ENCODE data around the gene CCSER1. TPM values are rescaled to one million over a fixed set of nuclear protein-coding genes. Genes with fewer than 3 reads are reported as not detected.
"Not testable (repeated sequence)": the region's sequence is repeated elsewhere in the genome, so short reads cannot be mapped to it uniquely, and the experiment has no call there.

Gene CCSER1
- total RNA-seq, 2 experiments from 2014 or later, result not detected

GRCh38 chr4:90842960-90843359 is 715.8 kb downstream of the CCSER1 start:
- ChIA-PET POLR2A (no interaction called here), CTCF (no interaction called here)
- Mint-ChIP-seq H3K9me3 (ENCODE audit: insufficient read depth) (peaks cover 3% of the 10 kb centered on the region), H3K4me3 (no peak overlapping the region), H3K4me1 (ENCODE audit: low read depth) (no peaks in the 10 kb centered on the region), H3K36me3 (ENCODE audit: low read depth) (no peaks in the 10 kb centered on the region), H3K27me3 (ENCODE audit: low read depth) (no peaks in the 10 kb centered on the region), H3K27ac (no peak overlapping the region)
- ATAC-seq, result no peak
- no peak for DNase-seq

DNA sequence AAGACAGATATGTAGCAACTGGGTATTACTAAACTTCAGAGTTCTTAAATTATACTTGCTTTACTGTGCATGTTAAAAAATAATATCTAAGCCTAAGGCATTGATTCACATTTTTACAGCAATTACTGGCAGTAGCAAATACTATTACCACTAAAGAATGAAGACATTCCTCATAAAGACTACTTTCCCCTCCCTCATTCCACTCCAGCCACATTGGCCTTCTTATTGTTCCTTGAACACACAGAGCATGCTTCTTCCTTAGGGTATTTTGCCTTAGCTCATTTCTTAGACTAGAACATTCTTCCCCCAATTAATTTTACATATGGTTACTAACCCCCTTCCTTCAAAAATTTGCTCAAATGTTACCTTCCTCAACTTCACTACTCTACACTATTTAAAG is 717.0 kb downstream of the CCSER1 start:
- Mint-ChIP-seq H3K36me3 (ENCODE audit: low read depth) (no peaks in the 10 kb centered on the region), H3K27ac (no peak overlapping the region), H3K4me3 (no peak overlapping the region), H3K4me1 (ENCODE audit: low read depth) (no peaks in the 10 kb centered on the region), H3K9me3 (ENCODE audit: insufficient read depth) (peaks cover 2% of the 10 kb centered on the region), H3K27me3 (ENCODE audit: low read depth) (no peaks in the 10 kb centered on the region)
- ATAC-seq (no peak), DNase-seq (no peak)
- ChIA-PET POLR2A (no interaction called here), CTCF (no interaction called here)

- Mint-ChIP-seq H3K4me1 (ENCODE audit: low read depth) (no peaks in the 10 kb centered on the region), H3K9me3 (ENCODE audit: insufficient read depth) (no peaks in the 10 kb centered on the region), H3K27ac (no peak overlapping the region), H3K36me3 (ENCODE audit: low read depth) (no peaks in the 10 kb centered on the region), H3K4me3 (no peak overlapping the region), H3K27me3 (ENCODE audit: low read depth) (no peaks in the 10 kb centered on the region)
- ChIA-PET POLR2A (no interaction called here), CTCF (no interaction called here)
- ATAC-seq (no peak), DNase-seq (no peak)
Measured at GRCh38 chr4:90845777-90846176, 718.6 kb downstream of the CCSER1 start.

DNA sequence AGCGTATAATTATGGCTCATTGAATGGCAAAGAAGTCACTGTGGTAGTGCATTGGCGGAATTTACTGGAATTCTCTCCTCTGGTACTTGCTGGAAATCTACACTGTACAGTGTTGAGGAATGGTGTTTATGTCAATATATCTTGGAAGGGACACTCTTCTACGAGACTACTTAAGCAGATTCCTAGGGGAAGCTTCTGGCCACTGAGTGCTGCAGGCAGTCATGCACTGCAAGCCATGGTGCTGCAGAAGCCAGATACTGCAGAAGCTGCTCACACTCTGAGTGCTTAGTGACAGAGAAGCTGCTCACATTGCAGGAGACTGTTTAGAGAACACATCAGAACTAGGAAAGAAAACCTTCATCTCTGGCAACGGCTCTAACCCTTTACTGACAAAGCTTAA is 725.0 kb downstream of the CCSER1 start:
- no peaks in the 10 kb centered on the region for H3K27me3 Mint-ChIP-seq (ENCODE audit: low read depth)
- no peaks in the 10 kb centered on the region for H3K36me3 Mint-ChIP-seq (ENCODE audit: low read depth)
- no peak overlapping the region for H3K27ac Mint-ChIP-seq
- H3K9me3 Mint-ChIP-seq (ENCODE audit: insufficient read depth), result no peaks in the 10 kb centered on the region
- DNase-seq (no peak), ATAC-seq (no peak)
- ChIA-PET POLR2A (no interaction called here), CTCF (no interaction called here)
- no peak overlapping the region for H3K4me3 Mint-ChIP-seq
- no peaks in the 10 kb centered on the region for H3K4me1 Mint-ChIP-seq (ENCODE audit: low read depth)

DNA sequence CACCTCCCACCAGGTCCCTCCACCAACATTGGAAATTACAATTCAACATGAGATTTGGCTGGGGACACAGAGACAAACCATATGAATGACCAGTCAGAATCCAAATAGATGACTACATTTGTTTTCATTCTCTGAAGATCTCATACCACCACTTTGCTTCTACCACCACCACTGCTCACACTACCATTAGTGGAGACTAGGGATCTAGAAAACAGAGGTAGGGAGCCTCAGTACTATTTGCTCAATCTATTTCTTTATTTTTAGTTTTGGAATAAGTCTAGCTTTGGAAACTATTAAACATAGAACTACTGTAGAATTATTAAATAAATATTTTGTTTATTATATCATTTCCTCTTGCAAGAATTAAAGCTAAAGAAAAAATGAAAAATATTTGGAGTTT is 727.9 kb downstream of the CCSER1 start:
- DNase-seq (no peak), ATAC-seq (no peak)
- H3K36me3 Mint-ChIP-seq (ENCODE audit: low read depth), result no peaks in the 10 kb centered on the region
- ChIA-PET POLR2A (no interaction called here), CTCF (no interaction called here)
- no peaks in the 10 kb centered on the region for H3K27me3 Mint-ChIP-seq (ENCODE audit: low read depth)
- H3K27ac Mint-ChIP-seq, result no peak overlapping the region
- H3K9me3 Mint-ChIP-seq (ENCODE audit: insufficient read depth), result no peaks in the 10 kb centered on the region
- H3K4me1 Mint-ChIP-seq (ENCODE audit: low read depth), result no peaks in the 10 kb centered on the region
- H3K4me3 Mint-ChIP-seq, result no peak overlapping the region

- Mint-ChIP-seq H3K4me3 (no peak overlapping the region), H3K27me3 (ENCODE audit: low read depth) (no peaks in the 10 kb centered on the region), H3K36me3 (ENCODE audit: low read depth) (no peaks in the 10 kb centered on the region), H3K9me3 (ENCODE audit: insufficient read depth) (no peaks in the 10 kb centered on the region), H3K4me1 (ENCODE audit: low read depth) (no peaks in the 10 kb centered on the region), H3K27ac (no peak overlapping the region)
- DNase-seq, result no peak
- ChIA-PET CTCF (no interaction called here), POLR2A (no interaction called here)
- no peak for ATAC-seq
Measured at GRCh38 chr4:90857081-90857820, 730.1 kb downstream of the CCSER1 start.

- H3K36me3 Mint-ChIP-seq (ENCODE audit: low read depth), result no peaks in the 10 kb centered on the region
- CTCF ChIA-PET, result no interaction called here
- no peaks in the 10 kb centered on the region for H3K27me3 Mint-ChIP-seq (ENCODE audit: low read depth)
- no peak for ATAC-seq
- POLR2A ChIA-PET, result no interaction called here
- H3K4me3 Mint-ChIP-seq, result no peak overlapping the region
- peaks cover 10% of the 10 kb centered on the region for H3K9me3 Mint-ChIP-seq (ENCODE audit: insufficient read depth)
- no peaks in the 10 kb centered on the region for H3K4me1 Mint-ChIP-seq (ENCODE audit: low read depth)
- no peak for DNase-seq
- no peak overlapping the region for H3K27ac Mint-ChIP-seq
Measured at GRCh38 chr4:90875791-90876190, 748.6 kb downstream of the CCSER1 start.

DNA sequence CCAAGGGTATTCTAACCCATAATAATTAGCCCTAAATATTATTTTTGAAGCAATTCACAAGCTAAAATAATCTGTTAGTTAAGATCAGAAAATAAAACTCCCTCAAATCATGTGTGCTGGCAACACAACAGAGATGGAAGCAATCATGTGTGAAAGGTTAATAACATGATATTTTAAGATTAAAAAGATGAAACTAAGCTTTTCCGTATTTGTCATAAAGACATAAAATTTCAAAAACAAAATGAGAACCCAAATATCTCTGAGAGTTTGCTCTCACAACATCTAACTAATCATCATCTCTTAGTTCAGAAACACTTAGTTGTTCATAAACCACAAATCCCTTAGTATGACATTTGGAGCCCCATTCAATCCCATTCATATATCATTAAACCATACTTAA is 749.1 kb downstream of the CCSER1 start:
- Mint-ChIP-seq H3K9me3 (ENCODE audit: insufficient read depth) (peaks cover 5% of the 10 kb centered on the region), H3K27me3 (ENCODE audit: low read depth) (no peaks in the 10 kb centered on the region), H3K36me3 (ENCODE audit: low read depth) (no peaks in the 10 kb centered on the region), H3K27ac (no peak overlapping the region), H3K4me1 (ENCODE audit: low read depth) (no peaks in the 10 kb centered on the region), H3K4me3 (no peak overlapping the region)
- ATAC-seq (no peak), DNase-seq (no peak)
- ChIA-PET POLR2A (no interaction called here), CTCF (no interaction called here)

DNA sequence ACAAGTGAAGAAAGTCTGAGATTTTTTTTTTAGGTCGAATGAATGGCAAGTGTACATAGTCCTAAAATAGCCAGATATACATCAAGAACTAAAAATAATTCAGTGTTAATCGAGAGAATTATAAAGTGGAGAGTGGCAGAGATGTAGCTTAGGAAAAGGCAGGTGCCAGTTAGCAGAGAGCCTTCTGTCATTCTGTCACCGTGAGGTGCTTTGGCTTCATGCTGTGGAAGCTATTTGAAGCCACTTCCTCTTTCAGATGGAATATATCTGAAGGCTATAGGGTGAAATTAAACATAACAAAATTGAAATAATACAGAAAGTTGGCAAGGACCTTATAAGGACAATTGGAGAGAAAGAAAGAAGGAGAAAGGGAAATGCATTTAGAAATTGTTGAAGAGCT is 756.3 kb downstream of the CCSER1 start:
- ChIA-PET POLR2A (no interaction called here), CTCF (no interaction called here)
- Mint-ChIP-seq H3K4me3 (no peak overlapping the region), H3K9me3 (ENCODE audit: insufficient read depth) (peaks cover 2% of the 10 kb centered on the region), H3K27me3 (ENCODE audit: low read depth) (no peaks in the 10 kb centered on the region), H3K36me3 (ENCODE audit: low read depth) (no peaks in the 10 kb centered on the region), H3K4me1 (ENCODE audit: low read depth) (no peaks in the 10 kb centered on the region), H3K27ac (no peak overlapping the region)
- DNase-seq, result no peak
- ATAC-seq, result no peak

DNA sequence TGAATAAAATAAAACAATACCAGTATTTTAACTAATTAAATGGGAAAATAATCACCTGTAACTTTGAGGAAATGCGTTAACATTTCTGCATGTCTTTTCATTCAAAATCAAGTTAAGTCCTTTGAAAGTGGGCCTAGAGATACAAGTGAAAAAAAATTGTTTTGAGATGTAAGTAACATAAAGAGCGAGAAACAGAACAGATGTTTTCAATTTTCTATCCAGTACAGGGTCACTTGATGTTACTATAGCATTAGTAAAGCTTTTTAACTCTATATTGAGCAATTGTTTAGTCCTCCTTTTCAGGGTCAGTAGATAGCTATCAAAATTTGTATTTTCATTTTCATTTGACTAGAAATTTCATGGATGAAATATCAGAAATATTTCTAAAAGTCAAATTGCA is 761.4 kb downstream of the CCSER1 start:
- Mint-ChIP-seq H3K27ac (no peak overlapping the region), H3K27me3 (ENCODE audit: low read depth) (no peaks in the 10 kb centered on the region), H3K4me3 (no peak overlapping the region), H3K36me3 (ENCODE audit: low read depth) (no peaks in the 10 kb centered on the region), H3K4me1 (ENCODE audit: low read depth) (no peaks in the 10 kb centered on the region), H3K9me3 (ENCODE audit: insufficient read depth) (peaks cover 6% of the 10 kb centered on the region)
- no peak for ATAC-seq
- ChIA-PET POLR2A (no interaction called here), CTCF (no interaction called here)
- no peak for DNase-seq

- H3K27ac Mint-ChIP-seq, result no peak overlapping the region
- DNase-seq (no peak), ATAC-seq (no peak)
- ChIA-PET POLR2A (no interaction called here), CTCF (no interaction called here)
- H3K27me3 Mint-ChIP-seq (ENCODE audit: low read depth), result no peaks in the 10 kb centered on the region
- peaks cover 6% of the 10 kb centered on the region for H3K9me3 Mint-ChIP-seq (ENCODE audit: insufficient read depth)
- H3K4me3 Mint-ChIP-seq, result no peak overlapping the region
- H3K4me1 Mint-ChIP-seq (ENCODE audit: low read depth), result no peaks in the 10 kb centered on the region
- no peaks in the 10 kb centered on the region for H3K36me3 Mint-ChIP-seq (ENCODE audit: low read depth)
Measured at GRCh38 chr4:90889171-90889570, 762.0 kb downstream of the CCSER1 start.

GRCh38 chr4:90903413-90903812 is 776.2 kb downstream of the CCSER1 start:
- H3K9me3 Mint-ChIP-seq (ENCODE audit: insufficient read depth); H3K27ac Mint-ChIP-seq; H3K4me3 Mint-ChIP-seq; CTCF ChIA-PET; H3K4me1 Mint-ChIP-seq (ENCODE audit: low read depth); ATAC-seq; H3K36me3 Mint-ChIP-seq (ENCODE audit: low read depth); POLR2A ChIA-PET; DNase-seq; H3K27me3 Mint-ChIP-seq (ENCODE audit: low read depth): not testable (repeated sequence)

GRCh38 chr4:90904021-90904420 is 776.8 kb downstream of the CCSER1 start:
- CTCF ChIA-PET, result no interaction called here
- no peak for ATAC-seq
- Mint-ChIP-seq H3K27ac (no peak overlapping the region), H3K36me3 (ENCODE audit: low read depth) (no peaks in the 10 kb centered on the region), H3K9me3 (ENCODE audit: insufficient read depth) (peaks cover 9% of the 10 kb centered on the region), H3K4me3 (no peak overlapping the region), H3K27me3 (ENCODE audit: low read depth) (no peaks in the 10 kb centered on the region), H3K4me1 (ENCODE audit: low read depth) (no peaks in the 10 kb centered on the region)
- no peak for DNase-seq
- POLR2A ChIA-PET, result no interaction called here

Measured in activated CD8-positive, alpha-beta T cell treated with anti-CD3 and anti-CD28 coated beads, Interleukin-2, amount 10 ng/mL, durations not matched to agents 7 days and 5 days (primary cell).